ENCODE results near the gene GPC3. TPM values are rescaled to one million over a fixed set of nuclear protein-coding genes. Genes with fewer than 3 reads are reported as not detected.

Gene GPC3
- total RNA-seq, 4 donors from 2014 or later = 1.2 to 13.3 (median 8.0) TPM

DNA sequence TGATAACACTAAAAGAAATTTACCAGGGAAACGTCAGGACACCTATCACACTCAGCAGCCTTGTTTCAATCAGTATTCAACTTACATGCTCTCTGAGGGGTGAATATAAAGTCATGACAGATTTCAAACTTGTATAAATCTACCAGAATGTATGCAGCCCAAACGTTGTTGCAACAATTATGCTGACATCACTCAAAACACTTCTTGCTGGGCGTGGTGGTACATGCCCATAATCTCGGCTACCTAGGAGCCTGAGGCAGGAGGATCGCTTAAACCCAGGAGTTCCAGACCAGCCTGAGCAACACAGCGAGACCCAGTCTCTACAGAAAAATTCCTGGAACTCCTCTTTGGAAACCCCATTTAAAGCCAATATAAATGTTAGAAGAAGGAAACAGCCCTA, 303.5 kb downstream of the GPC3 start:
- Histone ChIP-seq H3K27ac (replicated peaks in 1 of 4) (no peak overlapping the region), H3K36me3 (no peaks in the 10 kb centered on the region), H3K9me3 (no peaks in the 10 kb centered on the region), H3K27me3 (no peaks in the 10 kb centered on the region), H3K4me1 (no peaks in the 10 kb centered on the region), H3K4me3 (no peak overlapping the region)
- intact Hi-C loops (cut with DNase I) = no loop called here
- 69% methylated on average over 6 of the region's 6 CpGs for WGBS
- no peak for DNase-seq (ENCODE audit: extremely low spot score)
- TF ChIP-seq POLR2A (IDR thresholded peaks at IDR 0.05; ENCODE audit: low read depth) (no peak), EP300 (IDR thresholded peaks at IDR 0.05) (no peak), POLR2AphosphoS5 (IDR thresholded peaks at IDR 0.05) (no peak)
- TF ChIP-seq, protein P1, sequence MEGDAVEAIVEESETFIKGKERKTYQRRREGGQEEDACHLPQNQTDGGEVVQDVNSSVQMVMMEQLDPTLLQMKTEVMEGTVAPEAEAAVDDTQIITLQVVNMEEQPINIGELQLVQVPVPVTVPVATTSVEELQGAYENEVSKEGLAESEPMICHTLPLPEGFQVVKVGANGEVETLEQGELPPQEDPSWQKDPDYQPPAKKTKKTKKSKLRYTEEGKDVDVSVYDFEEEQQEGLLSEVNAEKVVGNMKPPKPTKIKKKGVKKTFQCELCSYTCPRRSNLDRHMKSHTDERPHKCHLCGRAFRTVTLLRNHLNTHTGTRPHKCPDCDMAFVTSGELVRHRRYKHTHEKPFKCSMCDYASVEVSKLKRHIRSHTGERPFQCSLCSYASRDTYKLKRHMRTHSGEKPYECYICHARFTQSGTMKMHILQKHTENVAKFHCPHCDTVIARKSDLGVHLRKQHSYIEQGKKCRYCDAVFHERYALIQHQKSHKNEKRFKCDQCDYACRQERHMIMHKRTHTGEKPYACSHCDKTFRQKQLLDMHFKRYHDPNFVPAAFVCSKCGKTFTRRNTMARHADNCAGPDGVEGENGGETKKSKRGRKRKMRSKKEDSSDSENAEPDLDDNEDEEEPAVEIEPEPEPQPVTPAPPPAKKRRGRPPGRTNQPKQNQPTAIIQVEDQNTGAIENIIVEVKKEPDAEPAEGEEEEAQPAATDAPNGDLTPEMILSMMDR (IDR thresholded peaks at IDR 0.05) = no peak

- no peak overlapping the region for H3K27ac ChIP-seq (replicated peaks in 1 of 4)
- H3K4me3 ChIP-seq = no peak overlapping the region
- no peaks in the 10 kb centered on the region for H3K9me3 ChIP-seq
- 87% methylated on average over 3 of the region's 3 CpGs for WGBS
- peaks cover 0 to under 1% (median 0%) of the 10 kb centered on the region in 4 donors for H3K4me1 ChIP-seq
- DNase-seq (ENCODE audit: extremely low spot score) = no peak
- TF ChIP-seq EP300 (IDR thresholded peaks at IDR 0.05) (no peak), POLR2A (IDR thresholded peaks at IDR 0.05; ENCODE audit: low read depth) (no peak), POLR2AphosphoS5 (IDR thresholded peaks at IDR 0.05) (no peak)
- TF ChIP-seq, protein P1 (IDR thresholded peaks at IDR 0.05) = no peak
- intact Hi-C loops (cut with DNase I) = no loop called here
- H3K36me3 ChIP-seq = no peaks in the 10 kb centered on the region
- no peaks in the 10 kb centered on the region for H3K27me3 ChIP-seq
These were observed 304.0 kb downstream of the GPC3 start for GRCh38 chrX:133681421-133681820.

DNA sequence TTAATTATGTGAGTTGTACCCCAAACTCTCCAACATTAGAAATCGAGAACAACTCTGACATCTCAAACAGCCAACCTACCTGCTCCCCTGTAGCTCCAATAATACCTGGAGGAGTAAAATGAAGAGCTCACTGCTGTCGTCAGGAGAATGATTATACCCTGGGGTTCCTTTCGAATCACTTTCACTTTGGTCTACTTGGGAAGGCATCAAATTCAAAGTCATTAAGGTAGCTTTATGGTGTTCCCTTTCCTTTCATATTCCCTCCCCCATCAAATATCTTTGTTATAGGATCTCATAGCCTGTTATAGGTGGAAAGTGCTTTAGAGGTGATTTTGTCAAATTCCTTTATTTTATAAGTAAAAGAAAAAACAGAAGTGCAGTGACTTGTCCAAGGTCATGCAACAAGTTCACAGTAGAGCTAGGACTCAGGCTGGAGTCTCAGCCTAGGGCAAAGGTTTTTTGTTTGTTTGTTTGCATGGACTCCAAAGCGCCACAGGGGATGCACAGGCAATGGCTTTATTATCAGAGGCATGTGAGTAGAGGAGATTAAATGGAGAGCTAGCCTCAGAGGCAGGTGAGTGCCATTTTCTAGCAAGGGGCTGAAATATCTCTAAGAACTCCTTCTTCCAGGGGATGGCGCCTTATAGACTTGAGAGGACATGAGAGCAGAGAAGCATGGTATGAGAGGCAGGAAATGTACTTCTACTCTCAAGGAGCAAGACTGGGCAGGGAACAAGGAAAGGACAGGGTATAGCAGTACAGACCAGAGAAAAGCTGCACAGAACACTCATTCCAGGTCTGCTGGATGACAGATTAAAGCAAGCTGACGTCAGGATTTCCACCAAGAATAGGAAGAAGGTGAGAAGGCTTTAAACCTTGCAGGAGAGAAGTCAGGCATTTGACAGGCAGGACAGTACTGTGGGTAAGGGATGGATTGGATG, 308.0 kb downstream of the GPC3 start:
- Histone ChIP-seq H3K9me3 (no peaks in the 10 kb centered on the region), H3K36me3 (no peaks in the 10 kb centered on the region), H3K27ac (replicated peaks in 1 of 4) (no peak overlapping the region), H3K4me3 (no peak overlapping the region), H3K27me3 (no peaks in the 10 kb centered on the region), H3K4me1 (peaks cover 0 to 27% (median 17%) of the 10 kb centered on the region in 4 donors)
- TF ChIP-seq POLR2A (IDR thresholded peaks at IDR 0.05; ENCODE audit: low read depth) (no peak), POLR2AphosphoS5 (IDR thresholded peaks at IDR 0.05) (no peak), EP300 (IDR thresholded peaks at IDR 0.05) (no peak)
- TF ChIP-seq, protein P1 (IDR thresholded peaks at IDR 0.05) = no peak
- WGBS = 63% methylated on average over 6 of the region's 6 CpGs
- no peak for DNase-seq (ENCODE audit: extremely low spot score)
- intact Hi-C loops (cut with DNase I) = loop anchor here (5.0 to 10.0 kb wide), 2 partner anchors 633 to 700 kb away; no protein-coding TSS in a partner anchor

DNA sequence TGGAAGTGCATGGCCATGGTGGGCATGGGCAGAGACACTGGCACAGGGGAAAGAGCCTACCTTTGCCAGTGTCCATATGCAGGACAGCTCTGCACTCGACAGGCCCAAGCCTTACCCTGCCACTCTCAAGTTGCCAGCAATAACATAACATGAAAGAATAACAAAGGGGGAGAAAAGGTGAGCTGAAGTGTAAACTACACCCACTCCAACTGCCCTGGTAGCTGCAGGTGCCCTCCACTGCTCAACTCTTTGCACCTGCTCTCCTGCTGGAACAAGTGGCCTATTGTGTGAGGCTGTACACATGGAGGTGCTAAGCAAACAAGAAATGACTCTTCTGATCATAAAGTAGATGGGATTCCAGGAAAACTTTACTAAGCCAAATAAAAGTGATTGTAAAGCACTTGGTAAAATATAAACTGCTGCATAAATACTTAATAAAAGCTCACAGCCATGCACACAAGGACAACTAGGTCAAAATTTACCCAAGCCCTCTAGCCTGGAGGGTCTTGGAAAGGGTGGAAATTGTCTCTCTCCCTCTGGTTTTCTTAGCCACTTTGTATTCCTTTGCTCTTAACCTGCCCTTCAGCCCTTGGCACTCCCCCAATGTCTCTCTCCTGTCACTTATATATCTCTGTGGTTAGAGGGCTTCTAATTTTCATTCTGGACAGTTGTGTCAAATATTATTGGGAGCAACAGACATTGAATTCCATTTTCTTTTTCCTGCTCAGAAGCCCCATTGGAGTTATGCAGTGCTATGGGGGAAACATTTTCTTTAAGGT, 308.9 kb downstream of the GPC3 start:
- Histone ChIP-seq H3K9me3 (no peaks in the 10 kb centered on the region), H3K4me1 (peaks cover 0 to 27% (median 17%) of the 10 kb centered on the region in 4 donors), H3K36me3 (no peaks in the 10 kb centered on the region), H3K27me3 (no peaks in the 10 kb centered on the region), H3K27ac (replicated peaks in 1 of 4) (no peak overlapping the region), H3K4me3 (no peak overlapping the region)
- WGBS = 60% methylated on average over 1 of the region's 1 CpG
- TF ChIP-seq, protein P1 (IDR thresholded peaks at IDR 0.05) = no peak
- TF ChIP-seq POLR2AphosphoS5 (IDR thresholded peaks at IDR 0.05) = no peak
- TF ChIP-seq EP300 (IDR thresholded peaks at IDR 0.05) = no peak
- TF ChIP-seq POLR2A (IDR thresholded peaks at IDR 0.05; ENCODE audit: low read depth) = no peak
- no peak for DNase-seq (ENCODE audit: extremely low spot score)
- intact Hi-C loops (cut with DNase I) = loop anchor here (5.0 to 10.0 kb wide), 2 partner anchors 632 to 699 kb away; no protein-coding TSS in a partner anchor

All from esophagus muscularis mucosa (tissue), 4 donors.